Measurements from ENCODE around the gene SYT4.

SYT4 gene

DNA sequence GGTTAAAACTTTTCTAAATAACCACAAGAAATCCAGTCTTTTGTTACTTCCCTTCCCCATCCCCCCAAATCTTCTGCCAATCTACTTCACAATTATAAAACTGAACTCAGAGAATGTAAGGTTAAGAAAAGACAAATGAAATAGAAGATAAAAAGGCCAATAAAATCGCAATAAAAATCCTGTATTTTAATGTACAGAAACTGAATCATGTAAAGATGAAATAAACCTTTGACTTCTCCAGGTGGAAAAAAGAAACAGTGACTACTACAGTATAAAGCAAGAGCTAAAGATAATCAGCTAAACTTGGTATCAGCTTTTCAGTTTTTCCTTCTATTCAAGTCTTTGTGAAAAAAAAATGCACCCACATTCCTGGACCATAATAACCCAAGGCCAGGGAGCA lies 1.7 kb downstream of the SYT4 start:
- Histone ChIP-seq H3K9ac (ENCODE audit: low read depth, low read length) (no peak overlapping the region), H3K4me3 (ENCODE audit: low read depth, low read length) (no peak overlapping the region), H3K9me3 (ENCODE audit: control insufficient read depth, insufficient read depth, low read length) (no peaks in the 10 kb centered on the region), H3K36me3 (ENCODE audit: control insufficient read depth, insufficient read depth, low read length) (no peaks in the 10 kb centered on the region), H3K4me1 (ENCODE audit: control insufficient read depth, insufficient read depth, low read length) (peaks cover 19% of the 10 kb centered on the region), H3K27me3 (ENCODE audit: control insufficient read depth, insufficient read depth, low read length) (no peaks in the 10 kb centered on the region), H3K27ac (ENCODE audit: low read depth, low read length) (no peak overlapping the region)

DNA sequence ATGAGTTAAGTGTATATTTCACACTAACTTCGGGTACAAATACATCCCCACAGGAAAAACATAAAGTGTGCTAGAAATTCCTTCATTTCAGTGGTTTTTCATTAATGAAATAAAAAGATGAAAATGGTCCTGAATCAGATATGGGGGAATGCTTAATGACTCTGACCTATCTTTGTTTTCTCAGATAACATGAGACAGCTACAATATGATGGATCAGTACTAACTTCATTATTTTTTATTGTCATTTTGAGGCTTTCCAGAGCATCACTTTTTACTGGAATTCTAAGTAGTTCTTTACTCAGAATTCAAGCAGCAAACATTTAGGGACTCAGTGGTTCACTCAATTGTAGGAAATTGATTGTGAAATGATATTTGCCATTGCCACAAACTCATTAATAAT lies 2.8 kb downstream of the SYT4 start:
- peaks cover 19% of the 10 kb centered on the region for H3K4me1 ChIP-seq (ENCODE audit: control insufficient read depth, insufficient read depth, low read length)
- no peaks in the 10 kb centered on the region for H3K36me3 ChIP-seq (ENCODE audit: control insufficient read depth, insufficient read depth, low read length)
- H3K9ac ChIP-seq (ENCODE audit: low read depth, low read length): no peak overlapping the region
- no peak overlapping the region for H3K4me3 ChIP-seq (ENCODE audit: low read depth, low read length)
- no peaks in the 10 kb centered on the region for H3K27me3 ChIP-seq (ENCODE audit: control insufficient read depth, insufficient read depth, low read length)
- H3K27ac ChIP-seq (ENCODE audit: low read depth, low read length): no peak overlapping the region
- no peaks in the 10 kb centered on the region for H3K9me3 ChIP-seq (ENCODE audit: control insufficient read depth, insufficient read depth, low read length)

DNA sequence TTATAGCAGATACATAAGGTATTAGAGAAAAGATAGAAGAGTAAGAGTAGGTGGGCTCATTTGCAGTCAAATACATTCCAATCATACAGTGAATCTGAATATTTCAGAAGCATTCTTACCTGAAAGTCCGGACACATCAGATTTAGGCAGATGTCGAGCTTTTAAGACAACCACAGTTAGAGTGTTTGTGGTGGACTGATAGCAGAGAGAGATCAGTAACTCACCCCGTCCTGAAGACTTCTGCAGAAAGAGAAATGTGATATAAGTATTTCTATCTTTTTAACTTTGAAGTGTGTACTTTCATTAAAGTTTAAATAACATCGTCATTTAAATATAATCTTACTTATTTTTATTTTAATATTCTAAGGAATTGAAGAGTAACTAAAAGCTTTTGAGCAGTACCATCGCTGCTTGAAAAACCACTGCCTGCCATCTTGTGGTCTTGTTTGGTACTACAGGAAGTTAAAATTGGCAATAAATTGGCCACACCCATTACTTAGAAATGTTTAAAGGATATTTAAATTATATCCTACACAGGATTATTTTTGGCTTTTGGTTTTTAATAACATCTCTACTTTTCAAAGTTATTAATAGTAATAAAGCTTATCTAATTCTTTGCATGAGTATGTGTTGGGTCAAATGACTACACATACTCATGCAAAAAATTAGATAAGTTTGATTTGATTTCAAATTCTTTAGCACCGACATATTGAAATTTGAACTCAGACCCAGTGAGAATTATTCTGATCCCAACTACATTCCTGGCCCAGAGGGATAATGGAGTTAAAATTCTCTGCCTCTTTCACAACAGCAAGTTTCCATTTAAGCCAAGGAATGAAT lies 5.5 kb downstream of the SYT4 start:
- H3K9ac ChIP-seq (ENCODE audit: low read depth, low read length): no peak overlapping the region
- H3K27ac ChIP-seq (ENCODE audit: low read depth, low read length): no peak overlapping the region
- no peak overlapping the region for H3K4me3 ChIP-seq (ENCODE audit: low read depth, low read length)
- H3K4me1 ChIP-seq (ENCODE audit: control insufficient read depth, insufficient read depth, low read length): peaks cover 6% of the 10 kb centered on the region; the same call in 1 of the 2 replicates
- no peaks in the 10 kb centered on the region for H3K27me3 ChIP-seq (ENCODE audit: control insufficient read depth, insufficient read depth, low read length)
- no peaks in the 10 kb centered on the region for H3K9me3 ChIP-seq (ENCODE audit: control insufficient read depth, insufficient read depth, low read length)
- H3K36me3 ChIP-seq (ENCODE audit: control insufficient read depth, insufficient read depth, low read length): no peaks in the 10 kb centered on the region

DNA sequence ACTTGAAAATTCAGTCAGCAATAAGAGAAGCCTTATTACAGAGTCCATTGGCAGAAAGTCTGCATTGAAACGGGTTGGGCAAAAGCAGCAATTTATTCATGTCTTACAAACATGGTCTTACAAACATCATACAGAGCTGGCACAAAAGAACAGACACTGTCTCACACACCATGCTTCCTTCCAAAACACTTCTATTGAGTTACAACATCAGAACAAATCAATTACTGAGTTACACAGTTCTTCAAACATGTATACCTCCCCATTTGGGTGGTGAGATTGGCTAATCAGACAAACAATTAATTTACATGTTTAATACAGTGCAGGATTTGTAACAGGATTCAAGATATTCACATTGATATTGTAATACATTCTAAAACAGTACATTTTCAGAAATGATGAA lies 9.5 kb downstream of the SYT4 start:
- Histone ChIP-seq H3K36me3 (ENCODE audit: control insufficient read depth, insufficient read depth, low read length) (no peaks in the 10 kb centered on the region), H3K27ac (ENCODE audit: low read depth, low read length) (no peak overlapping the region), H3K9ac (ENCODE audit: low read depth, low read length) (no peak overlapping the region), H3K4me1 (ENCODE audit: control insufficient read depth, insufficient read depth, low read length) (0 out of 2 replicates have a peak, but pooled peaks cover 3% of the 10 kb centered on the region), H3K27me3 (ENCODE audit: control insufficient read depth, insufficient read depth, low read length) (no peaks in the 10 kb centered on the region), H3K9me3 (ENCODE audit: control insufficient read depth, insufficient read depth, low read length) (no peaks in the 10 kb centered on the region; the same call in 1 of the 2 replicates), H3K4me3 (ENCODE audit: low read depth, low read length) (no peak overlapping the region)

DNA sequence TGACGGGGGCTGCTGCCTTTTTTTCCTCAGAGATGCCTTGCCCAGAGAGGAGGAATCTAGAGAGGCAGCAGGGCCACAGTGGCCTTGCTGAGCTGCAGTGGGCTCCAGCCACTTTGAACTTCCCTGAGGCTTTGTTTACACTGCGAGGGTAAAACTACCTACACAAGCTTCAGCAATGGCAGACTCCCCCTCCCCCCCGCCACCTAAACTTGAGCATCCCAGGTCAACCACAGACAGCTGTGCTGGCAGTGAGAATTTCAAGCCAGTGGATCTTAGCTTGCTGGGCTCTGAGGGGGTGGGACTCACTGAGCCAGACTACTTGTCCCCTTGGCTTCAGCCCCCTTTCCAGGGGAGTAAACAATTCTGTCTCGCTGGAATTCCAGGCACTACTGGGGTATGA lies 11.8 kb downstream of the SYT4 start:
- no peaks in the 10 kb centered on the region for H3K27me3 ChIP-seq (ENCODE audit: control insufficient read depth, insufficient read depth, low read length)
- H3K9me3 ChIP-seq (ENCODE audit: control insufficient read depth, insufficient read depth, low read length): no peaks in the 10 kb centered on the region; the same call in none of the 2 replicates
- H3K4me3 ChIP-seq (ENCODE audit: low read depth, low read length): no peak overlapping the region
- H3K27ac ChIP-seq (ENCODE audit: low read depth, low read length): no peak overlapping the region
- H3K9ac ChIP-seq (ENCODE audit: low read depth, low read length): no peak overlapping the region
- H3K36me3 ChIP-seq (ENCODE audit: control insufficient read depth, insufficient read depth, low read length): no peaks in the 10 kb centered on the region
- 0 out of 2 replicates have a peak, but pooled peaks cover 3% of the 10 kb centered on the region for H3K4me1 ChIP-seq (ENCODE audit: control insufficient read depth, insufficient read depth, low read length)

DNA sequence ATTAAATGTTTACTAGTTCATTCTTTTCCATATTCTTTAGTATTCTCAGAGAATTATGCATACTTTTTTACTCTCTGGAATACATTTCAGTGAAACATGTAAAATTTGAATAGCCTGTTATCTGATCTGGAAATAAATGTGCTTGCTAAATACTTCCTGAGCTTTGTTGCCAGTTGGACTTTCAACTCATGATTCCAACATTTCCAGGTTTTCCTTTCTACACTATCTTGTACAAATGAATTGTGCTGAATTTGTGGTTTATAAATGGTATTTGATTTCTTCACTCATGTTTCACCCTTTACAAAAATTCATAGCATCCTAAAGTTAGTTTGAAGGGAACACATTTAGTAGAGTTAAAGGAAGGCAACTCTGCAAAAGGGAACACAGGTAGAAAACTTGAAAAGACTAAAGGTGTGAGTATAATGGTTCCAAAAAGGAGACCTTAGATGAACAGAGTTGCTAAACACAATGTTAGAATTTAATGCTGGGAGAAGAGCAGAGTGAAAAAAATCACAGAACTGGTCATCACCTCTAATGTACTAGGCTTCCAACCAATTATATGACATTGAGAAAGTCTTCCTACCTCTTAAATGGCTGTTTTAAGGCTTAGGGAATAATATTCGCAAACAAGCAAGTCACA lies 28.6 kb downstream of the SYT4 start:
- H3K9me3 ChIP-seq (ENCODE audit: control insufficient read depth, insufficient read depth, low read length): no peaks in the 10 kb centered on the region
- no peaks in the 10 kb centered on the region for H3K27me3 ChIP-seq (ENCODE audit: control insufficient read depth, insufficient read depth, low read length)
- no peak overlapping the region for H3K9ac ChIP-seq (ENCODE audit: low read depth, low read length)
- 0 out of 2 replicates have a peak, but pooled peaks cover 5% of the 10 kb centered on the region for H3K4me1 ChIP-seq (ENCODE audit: control insufficient read depth, insufficient read depth, low read length)
- no peak overlapping the region for H3K4me3 ChIP-seq (ENCODE audit: low read depth, low read length)
- no peak overlapping the region for H3K27ac ChIP-seq (ENCODE audit: low read depth, low read length)
- H3K36me3 ChIP-seq (ENCODE audit: control insufficient read depth, insufficient read depth, low read length): no peaks in the 10 kb centered on the region

DNA sequence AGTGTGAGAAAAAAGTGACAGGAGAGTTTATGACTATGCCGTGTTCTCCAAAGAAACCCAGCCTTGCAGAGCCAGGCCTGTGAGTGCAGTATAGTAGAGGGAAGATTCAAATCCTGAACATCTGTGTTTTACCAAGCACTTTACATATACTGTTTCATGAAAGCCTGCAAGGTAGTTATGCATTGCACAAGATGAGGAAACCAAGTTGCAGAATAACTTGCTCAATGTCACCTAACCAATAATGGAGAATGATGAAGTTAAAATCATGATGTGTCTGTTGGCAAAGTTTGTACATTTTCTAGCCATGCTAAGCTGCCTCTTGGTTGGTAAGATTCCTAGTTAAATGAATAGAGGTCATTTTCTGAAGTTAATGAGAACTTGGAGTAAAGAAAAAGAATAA lies 29.3 kb downstream of the SYT4 start:
- Histone ChIP-seq H3K4me1 (ENCODE audit: control insufficient read depth, insufficient read depth, low read length) (0 out of 2 replicates have a peak, but pooled peaks cover 1% of the 10 kb centered on the region), H3K4me3 (ENCODE audit: low read depth, low read length) (no peak overlapping the region), H3K27ac (ENCODE audit: low read depth, low read length) (no peak overlapping the region), H3K36me3 (ENCODE audit: control insufficient read depth, insufficient read depth, low read length) (no peaks in the 10 kb centered on the region), H3K9me3 (ENCODE audit: control insufficient read depth, insufficient read depth, low read length) (no peaks in the 10 kb centered on the region), H3K9ac (ENCODE audit: low read depth, low read length) (no peak overlapping the region), H3K27me3 (ENCODE audit: control insufficient read depth, insufficient read depth, low read length) (no peaks in the 10 kb centered on the region)

DNA sequence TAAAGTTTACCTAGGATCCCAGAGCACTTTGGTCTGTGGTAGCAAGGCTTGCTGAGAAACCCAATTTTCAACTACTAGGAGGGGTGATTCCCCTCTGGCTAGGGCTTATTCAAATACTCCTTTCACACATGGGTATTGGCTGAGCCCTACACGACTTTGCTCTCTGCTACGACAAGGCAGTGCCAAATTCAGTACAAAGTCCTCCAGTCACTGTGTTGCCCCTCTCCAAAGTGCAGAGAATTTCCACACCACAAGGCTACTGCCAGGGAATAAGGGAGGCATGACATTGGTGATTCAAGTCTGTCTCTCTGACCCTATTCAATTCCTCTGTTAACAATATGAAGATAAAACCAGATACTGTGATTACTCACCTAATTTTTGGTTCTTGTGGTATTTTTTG lies 38.9 kb downstream of the SYT4 start:
- Histone ChIP-seq H3K4me3 (ENCODE audit: low read depth, low read length) (no peak overlapping the region), H3K36me3 (ENCODE audit: control insufficient read depth, insufficient read depth, low read length) (no peaks in the 10 kb centered on the region), H3K9ac (ENCODE audit: low read depth, low read length) (no peak overlapping the region), H3K27me3 (ENCODE audit: control insufficient read depth, insufficient read depth, low read length) (no peaks in the 10 kb centered on the region), H3K4me1 (ENCODE audit: control insufficient read depth, insufficient read depth, low read length) (no peaks in the 10 kb centered on the region), H3K9me3 (ENCODE audit: control insufficient read depth, insufficient read depth, low read length) (no peaks in the 10 kb centered on the region), H3K27ac (ENCODE audit: low read depth, low read length) (no peak overlapping the region)

DNA sequence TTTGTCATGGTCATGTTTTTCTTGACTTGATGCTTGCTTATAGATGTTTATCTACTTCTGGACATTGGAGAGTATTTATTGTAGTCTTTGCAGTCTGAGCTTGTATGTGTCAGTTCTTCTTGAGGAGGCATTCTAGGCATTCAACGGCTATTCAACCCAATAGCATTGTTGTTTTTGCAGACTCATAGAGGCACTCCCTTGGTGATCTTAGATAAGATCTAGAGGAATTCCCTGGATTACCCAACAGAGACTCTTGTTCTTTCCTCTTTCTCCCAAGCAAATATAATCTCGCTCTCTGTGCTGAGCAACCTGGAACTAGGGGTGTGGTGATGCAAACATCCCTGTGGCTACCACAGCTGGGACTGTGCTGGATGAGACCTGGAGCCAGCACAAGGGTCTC lies 40.4 kb downstream of the SYT4 start:
- Histone ChIP-seq H3K4me1 (ENCODE audit: control insufficient read depth, insufficient read depth, low read length) (no peaks in the 10 kb centered on the region), H3K27me3 (ENCODE audit: control insufficient read depth, insufficient read depth, low read length) (no peaks in the 10 kb centered on the region), H3K4me3 (ENCODE audit: low read depth, low read length) (no peak overlapping the region), H3K36me3 (ENCODE audit: control insufficient read depth, insufficient read depth, low read length) (no peaks in the 10 kb centered on the region), H3K27ac (ENCODE audit: low read depth, low read length) (no peak overlapping the region), H3K9me3 (ENCODE audit: control insufficient read depth, insufficient read depth, low read length) (no peaks in the 10 kb centered on the region), H3K9ac (ENCODE audit: low read depth, low read length) (no peak overlapping the region)

DNA sequence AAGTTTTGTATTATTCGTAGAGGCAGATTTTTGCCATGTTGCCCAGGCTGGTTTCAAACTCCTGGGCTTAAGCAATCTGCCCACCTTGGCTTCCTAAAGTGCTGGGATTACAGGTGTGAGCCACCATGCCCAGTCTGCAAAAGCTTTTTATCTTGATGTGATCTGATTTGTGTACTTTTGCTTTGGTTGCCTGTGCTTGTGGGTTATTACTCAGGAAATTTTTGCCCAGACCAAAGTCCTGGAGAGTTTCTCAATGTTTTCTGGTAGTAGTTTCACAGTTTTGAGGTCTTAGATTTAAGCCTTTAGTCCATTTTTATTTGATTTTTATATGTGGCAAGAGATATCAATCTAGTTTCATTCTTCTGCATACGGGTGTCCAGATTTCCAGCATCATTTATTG lies 42.4 kb downstream of the SYT4 start:
- no peaks in the 10 kb centered on the region for H3K9me3 ChIP-seq (ENCODE audit: control insufficient read depth, insufficient read depth, low read length)
- no peaks in the 10 kb centered on the region for H3K36me3 ChIP-seq (ENCODE audit: control insufficient read depth, insufficient read depth, low read length)
- no peak overlapping the region for H3K27ac ChIP-seq (ENCODE audit: low read depth, low read length)
- H3K9ac ChIP-seq (ENCODE audit: low read depth, low read length): no peak overlapping the region
- no peaks in the 10 kb centered on the region for H3K4me1 ChIP-seq (ENCODE audit: control insufficient read depth, insufficient read depth, low read length)
- no peak overlapping the region for H3K4me3 ChIP-seq (ENCODE audit: low read depth, low read length)
- H3K27me3 ChIP-seq (ENCODE audit: control insufficient read depth, insufficient read depth, low read length): no peaks in the 10 kb centered on the region

DNA sequence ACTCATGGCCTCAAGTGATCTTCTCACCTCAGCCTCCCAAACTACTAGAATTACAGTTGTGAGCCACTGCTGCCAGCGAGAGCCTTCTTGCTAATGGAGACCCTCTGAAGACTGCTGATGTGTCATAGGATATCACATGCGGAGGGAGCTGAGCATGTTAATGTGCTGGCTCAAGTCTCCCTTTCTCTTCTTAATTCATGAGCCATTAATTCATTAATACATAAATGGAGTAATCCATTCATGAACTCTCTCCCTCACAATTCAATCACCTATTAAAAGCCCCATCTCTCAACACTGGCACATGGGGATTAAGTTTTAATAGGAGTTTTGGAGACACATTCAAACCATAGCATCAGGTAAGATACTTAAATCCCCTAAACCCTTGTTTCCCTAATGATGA lies 54.8 kb downstream of the SYT4 start:
- no peaks in the 10 kb centered on the region for H3K27me3 ChIP-seq (ENCODE audit: control insufficient read depth, insufficient read depth, low read length)
- no peaks in the 10 kb centered on the region for H3K9me3 ChIP-seq (ENCODE audit: control insufficient read depth, insufficient read depth, low read length)
- no peak overlapping the region for H3K4me3 ChIP-seq (ENCODE audit: low read depth, low read length)
- no peak overlapping the region for H3K9ac ChIP-seq (ENCODE audit: low read depth, low read length)
- no peak overlapping the region for H3K27ac ChIP-seq (ENCODE audit: low read depth, low read length)
- H3K4me1 ChIP-seq (ENCODE audit: control insufficient read depth, insufficient read depth, low read length): no peaks in the 10 kb centered on the region
- no peaks in the 10 kb centered on the region for H3K36me3 ChIP-seq (ENCODE audit: control insufficient read depth, insufficient read depth, low read length)

Data from HUES48 (cell line).